Measurements from ENCODE around the gene FRMD1. TPM values are rescaled to one million over a fixed set of nuclear protein-coding genes. Genes with fewer than 3 reads are reported as not detected.

FRMD1 gene
- total RNA-seq, 1 donor from 2014 or later, result not detected

DNA sequence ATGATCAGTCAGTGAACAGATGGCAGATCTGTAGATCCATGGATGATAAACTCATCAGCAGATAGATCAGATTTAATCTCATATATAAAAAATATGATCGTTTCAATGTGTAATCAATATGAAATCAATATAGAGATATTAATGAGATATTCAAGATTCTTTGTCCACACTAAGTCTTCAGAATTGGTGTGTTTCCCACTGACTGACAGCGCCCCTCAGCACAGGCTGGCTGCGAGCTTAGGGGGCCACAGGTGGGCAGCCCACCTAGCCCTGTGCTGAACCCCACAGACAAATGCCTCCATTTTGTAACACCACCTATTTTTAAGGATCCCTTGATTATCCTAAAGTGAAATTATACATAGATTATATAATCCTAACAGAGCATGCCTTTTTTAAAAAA is 32.3 kb downstream of the FRMD1 start:
- Histone ChIP-seq H3K79me2 (ENCODE audit: insufficient read depth, low read length) (no peaks in the 10 kb centered on the region), H4K20me1 (ENCODE audit: insufficient read depth, low read length) (no peaks in the 10 kb centered on the region), H3K9me3 (ENCODE audit: insufficient read depth, low read depth, low read length) (no peaks in the 10 kb centered on the region), H3K4me2 (ENCODE audit: low read length) (no peak overlapping the region), H3K27me3 (ENCODE audit: insufficient read depth, low read length) (no peaks in the 10 kb centered on the region), H3K4me1 (ENCODE audit: insufficient read depth, low read length) (no peaks in the 10 kb centered on the region), H3K4me3 (ENCODE audit: insufficient read depth, low read depth, low read length) (no peak overlapping the region), H3K27ac (ENCODE audit: low read depth, low read length) (no peak overlapping the region), H2AFZ (ENCODE audit: low read depth, low read length) (no peak overlapping the region), H3K36me3 (ENCODE audit: insufficient read depth, low read length) (no peaks in the 10 kb centered on the region), H3K9ac (ENCODE audit: low read length) (no peak overlapping the region)
- Mint-ChIP-seq H3K9me3 (ENCODE audit: unreplicated experiment) (peaks cover 5% of the 10 kb centered on the region), H3K4me3 (ENCODE audit: unreplicated experiment) (no peak overlapping the region), H3K4me1 (ENCODE audit: low read depth, unreplicated experiment) (no peaks in the 10 kb centered on the region), H3K27ac (ENCODE audit: unreplicated experiment) (no peak overlapping the region), H3K36me3 (ENCODE audit: low read depth, unreplicated experiment) (no peaks in the 10 kb centered on the region), H3K27me3 (ENCODE audit: low read depth, unreplicated experiment) (peaks cover 7% of the 10 kb centered on the region)
- DNase-seq (ENCODE audit: low read depth) (no peak), FAIRE-seq (no peak)
- no peak for TF ChIP-seq EZH2 (IDR thresholded peaks at IDR 0.05; ENCODE audit: insufficient read depth, low read length)
- TF ChIP-seq, protein P1, sequence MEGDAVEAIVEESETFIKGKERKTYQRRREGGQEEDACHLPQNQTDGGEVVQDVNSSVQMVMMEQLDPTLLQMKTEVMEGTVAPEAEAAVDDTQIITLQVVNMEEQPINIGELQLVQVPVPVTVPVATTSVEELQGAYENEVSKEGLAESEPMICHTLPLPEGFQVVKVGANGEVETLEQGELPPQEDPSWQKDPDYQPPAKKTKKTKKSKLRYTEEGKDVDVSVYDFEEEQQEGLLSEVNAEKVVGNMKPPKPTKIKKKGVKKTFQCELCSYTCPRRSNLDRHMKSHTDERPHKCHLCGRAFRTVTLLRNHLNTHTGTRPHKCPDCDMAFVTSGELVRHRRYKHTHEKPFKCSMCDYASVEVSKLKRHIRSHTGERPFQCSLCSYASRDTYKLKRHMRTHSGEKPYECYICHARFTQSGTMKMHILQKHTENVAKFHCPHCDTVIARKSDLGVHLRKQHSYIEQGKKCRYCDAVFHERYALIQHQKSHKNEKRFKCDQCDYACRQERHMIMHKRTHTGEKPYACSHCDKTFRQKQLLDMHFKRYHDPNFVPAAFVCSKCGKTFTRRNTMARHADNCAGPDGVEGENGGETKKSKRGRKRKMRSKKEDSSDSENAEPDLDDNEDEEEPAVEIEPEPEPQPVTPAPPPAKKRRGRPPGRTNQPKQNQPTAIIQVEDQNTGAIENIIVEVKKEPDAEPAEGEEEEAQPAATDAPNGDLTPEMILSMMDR (IDR thresholded peaks at IDR 0.05; ENCODE audit: insufficient read depth, low read depth, low read length), result no peak

DNA sequence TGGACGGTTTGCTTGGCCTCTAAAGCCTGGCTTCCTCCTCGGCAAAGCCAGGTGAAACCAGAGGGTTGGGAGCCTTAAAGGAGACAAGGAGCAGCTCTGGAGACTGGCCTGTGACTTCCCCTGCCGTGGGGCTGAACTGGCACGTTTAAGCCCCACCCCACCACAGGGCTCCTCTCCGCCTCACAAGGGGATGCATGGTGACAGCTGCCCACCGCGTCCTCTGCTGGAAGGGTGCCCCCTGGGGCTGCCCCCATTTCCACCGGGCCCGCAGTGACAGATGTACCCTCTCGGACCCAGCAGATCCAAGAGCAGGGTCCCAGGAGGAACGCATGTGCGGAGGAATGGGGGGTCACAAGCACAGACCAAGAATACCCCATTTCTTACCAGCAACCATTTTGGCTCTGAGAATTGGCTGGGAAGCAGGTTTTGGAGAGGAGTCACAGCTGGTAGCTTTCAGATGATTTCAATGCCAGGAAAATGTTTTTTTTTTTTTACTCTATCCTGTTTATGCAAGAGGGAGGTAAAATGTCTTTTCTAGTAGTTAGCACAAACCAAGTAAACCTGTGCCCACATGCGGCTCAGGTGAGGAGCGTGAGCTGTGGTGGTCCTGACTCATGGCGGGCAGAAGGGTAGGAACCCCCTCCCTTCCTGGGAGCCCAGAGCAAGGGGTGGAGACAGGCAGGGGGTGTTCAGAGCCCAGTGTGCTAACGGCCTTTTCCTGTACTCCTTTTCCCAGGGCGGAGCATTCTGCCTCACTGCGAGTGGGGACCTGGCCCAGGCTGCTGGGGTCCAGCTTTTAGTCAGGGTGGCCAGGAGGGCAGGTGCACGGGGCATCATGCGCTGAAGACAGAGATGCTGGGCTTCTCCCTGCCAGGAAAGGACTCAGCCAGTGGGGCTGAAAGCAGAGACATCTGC is 33.0 kb downstream of the FRMD1 start:
- H4K20me1 ChIP-seq (ENCODE audit: insufficient read depth, low read length), result no peaks in the 10 kb centered on the region
- no peaks in the 10 kb centered on the region for H3K36me3 ChIP-seq (ENCODE audit: insufficient read depth, low read length)
- no peaks in the 10 kb centered on the region for H3K79me2 ChIP-seq (ENCODE audit: insufficient read depth, low read length)
- H2AFZ ChIP-seq (ENCODE audit: low read depth, low read length), result no peak overlapping the region
- Mint-ChIP-seq H3K4me1 (ENCODE audit: low read depth, unreplicated experiment) (no peaks in the 10 kb centered on the region), H3K27me3 (ENCODE audit: low read depth, unreplicated experiment) (peaks cover 7% of the 10 kb centered on the region), H3K27ac (ENCODE audit: unreplicated experiment) (no peak overlapping the region), H3K4me3 (ENCODE audit: unreplicated experiment) (no peak overlapping the region), H3K36me3 (ENCODE audit: low read depth, unreplicated experiment) (no peaks in the 10 kb centered on the region), H3K9me3 (ENCODE audit: unreplicated experiment) (peaks cover 12% of the 10 kb centered on the region)
- H3K4me2 ChIP-seq (ENCODE audit: low read length), result no peak overlapping the region
- DNase-seq (ENCODE audit: low read depth), result no peak
- H3K27me3 ChIP-seq (ENCODE audit: insufficient read depth, low read length), result no peaks in the 10 kb centered on the region
- no peak overlapping the region for H3K27ac ChIP-seq (ENCODE audit: low read depth, low read length)
- peaks cover 2% of the 10 kb centered on the region for H3K9me3 ChIP-seq (ENCODE audit: insufficient read depth, low read depth, low read length)
- no peak overlapping the region for H3K4me3 ChIP-seq (ENCODE audit: insufficient read depth, low read depth, low read length)
- TF ChIP-seq, protein P1 (IDR thresholded peaks at IDR 0.05; ENCODE audit: insufficient read depth, low read depth, low read length), result no peak
- TF ChIP-seq EZH2 (IDR thresholded peaks at IDR 0.05; ENCODE audit: insufficient read depth, low read length), result no peak
- H3K9ac ChIP-seq (ENCODE audit: low read length), result no peak overlapping the region
- H3K4me1 ChIP-seq (ENCODE audit: insufficient read depth, low read length), result no peaks in the 10 kb centered on the region
- FAIRE-seq, result no peak

Measured in astrocyte (in vitro differentiated cells and primary cell).